HepG2 (cell line): ENCODE data around the gene GLIS2. TPM values are rescaled to one million over a fixed set of nuclear protein-coding genes. Genes with fewer than 3 reads are reported as not detected.

Experiments
- ATAD3A ChIP-seq: sonication (generic); formaldehyde crosslinking; IDR thresholded peaks from 2 replicates; pipeline ENCODE4 v1.4.0; 2020; ENCODE audit warnings: missing genetic modification reagents
- BCL6 ChIP-seq: IDR thresholded peaks from 2 replicates; pipeline ENCODE4 v1.6.1; 2016; ENCODE audit warnings: missing genetic modification reagents, missing compliant biosample characterization
- CBX2 ChIP-seq, 2 experiments: fragments of 200-600 bp in 1 of 2; sonication (generic); formaldehyde crosslinking in 1 of 2; IDR thresholded peaks; 2 replicates each; pipeline versions ENCODE4 v1.7.0 to v1.8.1; 2018 to 2022; ENCODE audit warnings: low read depth in 2 of 2, low read length in 1 of 2, mild to moderate bottlenecking in 1 of 2, missing genetic modification reagents in 1 of 2
- DNMT1 ChIP-seq: sonication (generic); formaldehyde crosslinking; IDR thresholded peaks from 2 replicates; pipeline ENCODE4 v1.5.1; 2020; ENCODE audit warnings: mild to moderate bottlenecking, missing genetic modification reagents
- ELF3 ChIP-seq: IDR thresholded peaks from 2 replicates; pipeline ENCODE4 v1.6.1; 2016; ENCODE audit warnings: missing genetic modification reagents, missing compliant biosample characterization
- HINFP ChIP-seq: sonication (generic); formaldehyde crosslinking; IDR thresholded peaks from 2 replicates; pipeline ENCODE4 v1.4.0; 2020; ENCODE audit warnings: low read depth, mild to moderate bottlenecking, missing genetic modification reagents
- KAT7 ChIP-seq: IDR thresholded peaks from 2 replicates; pipeline ENCODE4 v1.6.1; 2018; ENCODE audit warnings: borderline replicate concordance, missing compliant biosample characterization
- KDM6A ChIP-seq: IDR thresholded peaks from 2 replicates; pipeline ENCODE4 v1.6.1; 2016; ENCODE audit warnings: low read depth
- MIXL1 ChIP-seq: IDR thresholded peaks from 2 replicates; pipeline ENCODE4 v1.6.1; 2016
- SOX13 ChIP-seq, 3 experiments: fragments of 450-650 bp in 1 of 3; sonication (generic) in 1 of 3; formaldehyde crosslinking in 1 of 3; IDR thresholded peaks in 2 of 3; conservative IDR thresholded peaks in 1 of 3; 2 replicates each; pipeline versions ENCODE4 v1.5.0 to v1.6.1; 2016 to 2020; ENCODE audit warnings: antibody characterized with exemption in 1 of 3, mild to moderate bottlenecking in 1 of 3, missing compliant biosample characterization in 1 of 3, missing genetic modification reagents in 1 of 3, moderate library complexity in 1 of 3
- ZNF350 ChIP-seq: sonication (generic); formaldehyde crosslinking; IDR thresholded peaks from 2 replicates; pipeline ENCODE4 v1.4.0; 2020; ENCODE audit warnings: mild to moderate bottlenecking, low read depth, missing genetic modification reagents, borderline replicate concordance
- ZNF616 ChIP-seq: sonication (generic); formaldehyde crosslinking; IDR thresholded peaks from 2 replicates; pipeline ENCODE4 v1.5.0; 2020; ENCODE audit warnings: low read depth, mild to moderate bottlenecking, missing genetic modification reagents
- polyA plus RNA-seq, 8 experiments: library from polyadenylated mRNA; depleted of rRNA in 3 of 8; stranded (reverse) in 7 of 8; unstranded in 1 of 8; fragments of >200 nt; fragmentation: Illumina TruSeq in 4 of 8; extraction: Trizol in 4 of 8; gene quantifications; 2 replicates each; pipeline versions ENCODE4 v1.2.1 to v1.2.3, GENCODE V29; 2011 to 2016; ENCODE audit warnings: low read depth in 4 of 8, missing spikeins in 1 of 8, mixed read lengths in 1 of 8; ENCODE audit not compliant: insufficient read depth in 1 of 8
- total RNA-seq, 5 experiments: library from RNA; depleted of rRNA; stranded (reverse); fragments of >200 nt; fragmentation: Illumina TruSeq; extraction: Trizol; gene quantifications; 2 replicates each; pipeline ENCODE4 v1.2.3, GENCODE V29; 2016; ENCODE audit warnings: low read depth in 1 of 5
- TF ChIP-seq, protein P1 (sequence below): sonication (generic); formaldehyde crosslinking; IDR thresholded peaks from 2 replicates; pipeline ENCODE4 v1.4.0; 2020; ENCODE audit warnings: mild to moderate bottlenecking, missing genetic modification reagents, borderline replicate concordance
- TF ChIP-seq, protein P2 (sequence below): sonication (generic); formaldehyde crosslinking; IDR thresholded peaks from 2 replicates; pipeline ENCODE4 v1.4.0; 2020; ENCODE audit warnings: missing genetic modification reagents, borderline replicate concordance
- TF ChIP-seq, protein P3 (sequence below): sonication (generic); formaldehyde crosslinking; IDR thresholded peaks from 2 replicates; pipeline ENCODE4 v1.8.0; 2022; ENCODE audit warnings: missing genetic modification reagents, mild to moderate bottlenecking, inconsistent platforms, borderline replicate concordance

GLIS2 gene
- total and polyA plus RNA-seq, 2 of the 13 experiments (the other 11 are each of a cell fraction or from before 2014, with no cell fraction given) = 0.28 to 0.29 TPM

DNA sequence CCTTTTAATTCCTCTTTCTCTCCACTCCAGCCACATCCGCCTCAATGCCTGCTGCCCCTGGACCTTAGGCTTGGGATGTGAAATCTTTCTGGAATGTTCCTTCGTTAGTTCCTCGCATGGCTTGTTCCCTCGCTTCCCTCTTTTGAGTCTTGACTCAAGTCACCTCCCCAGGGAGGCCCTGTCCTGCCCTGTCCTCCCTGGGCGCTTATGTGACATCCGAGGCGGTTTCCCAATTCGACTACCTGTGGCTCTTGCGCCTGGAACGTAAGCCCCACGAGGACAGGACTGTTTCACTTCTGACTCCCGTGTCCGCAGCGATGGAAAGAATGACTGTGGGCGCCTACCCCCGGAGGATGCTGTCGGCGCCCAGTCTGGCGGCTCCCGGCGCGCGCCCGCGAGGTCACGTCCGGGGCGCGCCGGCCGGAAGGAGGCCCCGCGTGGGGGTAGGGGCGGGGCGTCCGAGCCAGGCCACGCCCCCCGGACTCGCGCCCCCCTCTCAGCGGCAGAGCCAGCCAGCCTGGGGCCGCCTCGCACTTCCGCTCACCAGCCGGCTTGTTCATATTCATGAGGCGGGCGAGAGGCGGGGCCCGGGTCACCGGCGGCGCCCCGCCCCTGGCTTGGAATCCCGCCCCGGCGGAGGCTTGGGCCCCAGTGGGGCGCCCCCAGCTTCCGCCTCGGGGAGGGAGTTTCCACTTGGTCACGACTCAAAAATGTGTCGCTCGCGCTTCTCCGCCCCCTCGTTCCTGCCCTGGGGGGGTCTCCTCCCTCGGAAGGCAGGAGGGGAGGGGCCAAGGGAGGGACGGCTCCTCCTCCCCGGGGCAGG, 8.4 kb upstream of the GLIS2 start (continued):
- TF ChIP-seq ELF3 (CRISPR knock-in tag) (peak; percentile 42; the same call in 1 of the 2 replicates), MIXL1 (no peak), SOX13 (IDR thresholded peaks at IDR 0.05) (no peak), SOX13 (CRISPR knock-in tag; conservative IDR thresholded peaks at IDR 0.05 in 1 of 2, IDR thresholded peaks at IDR 0.05 in 1 of 2) (no peak), ZNF350 (CRISPR knock-in tag) (0 out of 2 replicates have a peak, but pooled peaks have one; percentile 26), ATAD3A (CRISPR knock-in tag) (no peak), KAT7 (CRISPR knock-in tag) (no peak), KDM6A (CRISPR knock-in tag) (no peak), CBX2 (IDR thresholded peaks at IDR 0.05; ENCODE audit: low read depth, low read length) (no peak), CBX2 (CRISPR knock-in tag; IDR thresholded peaks at IDR 0.05; ENCODE audit: low read depth) (no peak), HINFP (CRISPR knock-in tag) (no peak), ZNF616 (CRISPR knock-in tag) (no peak), DNMT1 (no peak), BCL6 (CRISPR knock-in tag) (no peak)
- TF ChIP-seq, protein P1, sequence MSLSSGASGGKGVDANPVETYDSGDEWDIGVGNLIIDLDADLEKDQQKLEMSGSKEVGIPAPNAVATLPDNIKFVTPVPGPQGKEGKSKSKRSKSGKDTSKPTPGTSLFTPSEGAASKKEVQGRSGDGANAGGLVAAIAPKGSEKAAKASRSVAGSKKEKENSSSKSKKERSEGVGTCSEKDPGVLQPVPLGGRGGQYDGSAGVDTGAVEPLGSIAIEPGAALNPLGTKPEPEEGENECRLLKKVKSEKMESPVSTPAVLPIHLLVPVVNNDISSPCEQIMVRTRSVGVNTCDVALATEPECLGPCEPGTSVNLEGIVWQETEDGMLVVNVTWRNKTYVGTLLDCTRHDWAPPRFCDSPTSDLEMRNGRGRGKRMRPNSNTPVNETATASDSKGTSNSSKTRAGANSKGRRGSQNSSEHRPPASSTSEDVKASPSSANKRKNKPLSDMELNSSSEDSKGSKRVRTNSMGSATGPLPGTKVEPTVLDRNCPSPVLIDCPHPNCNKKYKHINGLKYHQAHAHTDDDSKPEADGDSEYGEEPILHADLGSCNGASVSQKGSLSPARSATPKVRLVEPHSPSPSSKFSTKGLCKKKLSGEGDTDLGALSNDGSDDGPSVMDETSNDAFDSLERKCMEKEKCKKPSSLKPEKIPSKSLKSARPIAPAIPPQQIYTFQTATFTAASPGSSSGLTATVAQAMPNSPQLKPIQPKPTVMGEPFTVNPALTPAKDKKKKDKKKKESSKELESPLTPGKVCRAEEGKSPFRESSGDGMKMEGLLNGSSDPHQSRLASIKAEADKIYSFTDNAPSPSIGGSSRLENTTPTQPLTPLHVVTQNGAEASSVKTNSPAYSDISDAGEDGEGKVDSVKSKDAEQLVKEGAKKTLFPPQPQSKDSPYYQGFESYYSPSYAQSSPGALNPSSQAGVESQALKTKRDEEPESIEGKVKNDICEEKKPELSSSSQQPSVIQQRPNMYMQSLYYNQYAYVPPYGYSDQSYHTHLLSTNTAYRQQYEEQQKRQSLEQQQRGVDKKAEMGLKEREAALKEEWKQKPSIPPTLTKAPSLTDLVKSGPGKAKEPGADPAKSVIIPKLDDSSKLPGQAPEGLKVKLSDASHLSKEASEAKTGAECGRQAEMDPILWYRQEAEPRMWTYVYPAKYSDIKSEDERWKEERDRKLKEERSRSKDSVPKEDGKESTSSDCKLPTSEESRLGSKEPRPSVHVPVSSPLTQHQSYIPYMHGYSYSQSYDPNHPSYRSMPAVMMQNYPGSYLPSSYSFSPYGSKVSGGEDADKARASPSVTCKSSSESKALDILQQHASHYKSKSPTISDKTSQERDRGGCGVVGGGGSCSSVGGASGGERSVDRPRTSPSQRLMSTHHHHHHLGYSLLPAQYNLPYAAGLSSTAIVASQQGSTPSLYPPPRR = no peak
- TF ChIP-seq, protein P2, sequence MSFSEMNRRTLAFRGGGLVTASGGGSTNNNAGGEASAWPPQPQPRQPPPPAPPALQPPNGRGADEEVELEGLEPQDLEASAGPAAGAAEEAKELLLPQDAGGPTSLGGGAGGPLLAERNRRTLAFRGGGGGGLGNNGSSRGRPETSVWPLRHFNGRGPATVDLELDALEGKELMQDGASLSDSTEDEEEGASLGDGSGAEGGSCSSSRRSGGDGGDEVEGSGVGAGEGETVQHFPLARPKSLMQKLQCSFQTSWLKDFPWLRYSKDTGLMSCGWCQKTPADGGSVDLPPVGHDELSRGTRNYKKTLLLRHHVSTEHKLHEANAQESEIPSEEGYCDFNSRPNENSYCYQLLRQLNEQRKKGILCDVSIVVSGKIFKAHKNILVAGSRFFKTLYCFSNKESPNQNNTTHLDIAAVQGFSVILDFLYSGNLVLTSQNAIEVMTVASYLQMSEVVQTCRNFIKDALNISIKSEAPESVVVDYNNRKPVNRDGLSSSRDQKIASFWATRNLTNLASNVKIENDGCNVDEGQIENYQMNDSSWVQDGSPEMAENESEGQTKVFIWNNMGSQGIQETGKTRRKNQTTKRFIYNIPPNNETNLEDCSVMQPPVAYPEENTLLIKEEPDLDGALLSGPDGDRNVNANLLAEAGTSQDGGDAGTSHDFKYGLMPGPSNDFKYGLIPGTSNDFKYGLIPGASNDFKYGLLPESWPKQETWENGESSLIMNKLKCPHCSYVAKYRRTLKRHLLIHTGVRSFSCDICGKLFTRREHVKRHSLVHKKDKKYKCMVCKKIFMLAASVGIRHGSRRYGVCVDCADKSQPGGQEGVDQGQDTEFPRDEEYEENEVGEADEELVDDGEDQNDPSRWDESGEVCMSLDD (CRISPR knock-in tag) = no peak
- TF ChIP-seq, protein P3, sequence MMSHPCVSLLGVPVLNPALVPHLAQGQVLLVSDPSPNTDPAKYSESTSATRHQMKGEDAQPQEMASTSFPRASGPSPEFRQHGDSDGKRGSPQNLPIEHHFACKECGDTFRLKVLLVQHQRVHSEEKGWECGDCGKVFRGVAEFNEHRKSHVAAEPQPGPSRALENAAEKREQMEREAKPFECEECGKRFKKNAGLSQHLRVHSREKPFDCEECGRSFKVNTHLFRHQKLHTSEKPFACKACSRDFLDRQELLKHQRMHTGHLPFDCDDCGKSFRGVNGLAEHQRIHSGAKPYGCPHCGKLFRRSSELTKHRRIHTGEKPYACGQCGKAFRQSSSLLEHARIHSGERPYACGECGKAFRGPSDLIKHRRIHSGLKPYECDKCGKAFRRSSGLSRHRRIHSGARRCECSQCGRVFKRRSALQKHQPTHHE (CRISPR knock-in tag) = no peak
